B cell (primary cell): ENCODE results near the gene SMIM36.

Experiments
- EZH2 ChIP-seq: IDR thresholded peaks from 2 replicates; pipeline ENCODE4 v1.6.1; 2012; ENCODE audit warnings: borderline replicate concordance, low read depth, mild to moderate bottlenecking, moderate library complexity, low read length; ENCODE audit not compliant: insufficient read depth, poor library complexity, severe bottlenecking
- TF ChIP-seq, protein P1 (sequence below): fragments of 200-600 bp; IDR thresholded peaks from one replicate; pipeline ENCODE4 v1.8.0; 2022; ENCODE audit warnings: antibody characterized with exemption, mild to moderate bottlenecking

DNA sequence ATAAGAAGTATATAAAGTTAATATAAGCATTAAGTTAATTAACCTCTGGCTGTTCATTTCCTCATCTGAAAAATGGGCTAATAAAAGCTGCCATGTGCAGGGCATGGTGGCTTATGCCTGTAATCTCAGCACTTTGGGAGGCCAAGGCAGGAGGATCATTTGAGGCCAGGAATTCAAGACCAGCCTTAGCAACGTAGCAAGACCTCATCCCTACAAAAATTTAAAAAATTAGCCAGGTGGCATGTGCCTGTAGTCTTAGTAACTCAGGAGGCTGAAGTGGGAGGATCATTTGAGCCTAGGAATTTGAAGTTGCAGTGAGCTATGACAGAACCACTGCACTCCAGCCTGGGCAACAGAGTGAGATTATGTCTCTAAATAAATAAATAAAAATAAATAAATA is 49.0 kb downstream of the SMIM36 start:
- TF ChIP-seq, protein P1, sequence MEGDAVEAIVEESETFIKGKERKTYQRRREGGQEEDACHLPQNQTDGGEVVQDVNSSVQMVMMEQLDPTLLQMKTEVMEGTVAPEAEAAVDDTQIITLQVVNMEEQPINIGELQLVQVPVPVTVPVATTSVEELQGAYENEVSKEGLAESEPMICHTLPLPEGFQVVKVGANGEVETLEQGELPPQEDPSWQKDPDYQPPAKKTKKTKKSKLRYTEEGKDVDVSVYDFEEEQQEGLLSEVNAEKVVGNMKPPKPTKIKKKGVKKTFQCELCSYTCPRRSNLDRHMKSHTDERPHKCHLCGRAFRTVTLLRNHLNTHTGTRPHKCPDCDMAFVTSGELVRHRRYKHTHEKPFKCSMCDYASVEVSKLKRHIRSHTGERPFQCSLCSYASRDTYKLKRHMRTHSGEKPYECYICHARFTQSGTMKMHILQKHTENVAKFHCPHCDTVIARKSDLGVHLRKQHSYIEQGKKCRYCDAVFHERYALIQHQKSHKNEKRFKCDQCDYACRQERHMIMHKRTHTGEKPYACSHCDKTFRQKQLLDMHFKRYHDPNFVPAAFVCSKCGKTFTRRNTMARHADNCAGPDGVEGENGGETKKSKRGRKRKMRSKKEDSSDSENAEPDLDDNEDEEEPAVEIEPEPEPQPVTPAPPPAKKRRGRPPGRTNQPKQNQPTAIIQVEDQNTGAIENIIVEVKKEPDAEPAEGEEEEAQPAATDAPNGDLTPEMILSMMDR = no peak
- no peak for TF ChIP-seq EZH2
